GM23248 (cell line): ENCODE measurements around the gene CAMK1D.

Experiments used
- EZH2 ChIP-seq: fragments of 200-600 bp; sonication (generic); IDR thresholded peaks from 2 replicates; pipeline ENCODE4 v1.6.1; 2018; ENCODE audit warnings: antibody characterized with exemption, mild to moderate bottlenecking; ENCODE audit not compliant: insufficient read depth, poor library complexity, severe bottlenecking
- EZH2phosphoT487 ChIP-seq: fragments of 200-600 bp; sonication (generic); IDR thresholded peaks from 2 replicates; pipeline ENCODE4 v1.6.1; 2018; ENCODE audit warnings: antibody characterized with exemption, moderate library complexity, mild to moderate bottlenecking, low read depth; ENCODE audit not compliant: insufficient read depth

GRCh38 chr10:12791728-12792127 lies 442.4 kb downstream of the CAMK1D start:
- TF ChIP-seq EZH2 (no peak), EZH2phosphoT487 (no peak)
